ENCODE measurements around the gene COX14.
"Not testable (repeated sequence)": the region's sequence is repeated elsewhere in the genome, so short reads cannot be mapped to it uniquely, and the experiment has no call there.

COX14 gene

GRCh38 chr12:50111693-50112455 lies at the start of gene COX14:
TSS of gene COX14 (plus strand) at chr12:50112236. CDS start at chr12:50120044, 7,808 bp downstream.
- peak; percentile 93 for DNase-seq

- DNase-seq: no peak
Measured at GRCh38 chr12:50062728-50063460, 49.1 kb upstream of the COX14 start.

GRCh38 chr12:50065726-50066310 lies 46.2 kb upstream of the COX14 start:
- no peak for DNase-seq

- no peak for DNase-seq
Measured at GRCh38 chr12:50066402-50066801, 45.6 kb upstream of the COX14 start.

- DNase-seq: no peak
Measured at GRCh38 chr12:50069069-50069468, 43.0 kb upstream of the COX14 start.

GRCh38 chr12:50069539-50069938 lies 42.5 kb upstream of the COX14 start:
- no peak for DNase-seq

GRCh38 chr12:50070314-50071060 lies 41.5 kb upstream of the COX14 start:
- DNase-seq: peak; percentile 7

- no peak for DNase-seq
Measured at GRCh38 chr12:50072198-50072907, 39.7 kb upstream of the COX14 start.

- no peak for DNase-seq
Measured at GRCh38 chr12:50073206-50073605, 38.8 kb upstream of the COX14 start.

- DNase-seq: no peak
Measured at GRCh38 chr12:50073712-50074111, 38.3 kb upstream of the COX14 start.

- DNase-seq: peak; percentile 32
Measured at GRCh38 chr12:50074936-50075807, 36.9 kb upstream of the COX14 start.

GRCh38 chr12:50075808-50076170 lies 36.2 kb upstream of the COX14 start:
- DNase-seq: no peak

- DNase-seq: no peak
Measured at GRCh38 chr12:50077099-50077498, 34.9 kb upstream of the COX14 start.

- no peak for DNase-seq
Measured at GRCh38 chr12:50078281-50078680, 33.8 kb upstream of the COX14 start.

- no peak for DNase-seq
Measured at GRCh38 chr12:50079771-50080170, 32.3 kb upstream of the COX14 start.

GRCh38 chr12:50081096-50081808 lies 30.8 kb upstream of the COX14 start:
- no peak for DNase-seq

GRCh38 chr12:50082644-50083043 lies 29.4 kb upstream of the COX14 start:
- DNase-seq: no peak

GRCh38 chr12:50083301-50083700 lies 28.7 kb upstream of the COX14 start:
- DNase-seq: no peak

- DNase-seq: not testable (repeated sequence)
Measured at GRCh38 chr12:50084409-50084774, 27.6 kb upstream of the COX14 start.

- DNase-seq: peak; percentile 79
Measured at GRCh38 chr12:50084775-50085614, 27.0 kb upstream of the COX14 start, which contains the start of gene SMARCD1. TSS of gene SMARCD1 (plus strand) at chr12:50085342. CDS start at chr12:50085370, 28 bp downstream.
